Stimulated activated CD8-positive, alpha-beta memory T cell treated with anti-CD3 and anti-CD28 coated beads, Interleukin-15, amount 100 ng/mL, for 24 hours (primary cell): ENCODE data around the gene DCAF6.

ENCODE experiments used
- DNase-seq: peaks from one replicate; pipeline ENCODE4 v3.0.0-alpha.2; 2020; ENCODE audit warnings: low read depth

Gene DCAF6

DNA sequence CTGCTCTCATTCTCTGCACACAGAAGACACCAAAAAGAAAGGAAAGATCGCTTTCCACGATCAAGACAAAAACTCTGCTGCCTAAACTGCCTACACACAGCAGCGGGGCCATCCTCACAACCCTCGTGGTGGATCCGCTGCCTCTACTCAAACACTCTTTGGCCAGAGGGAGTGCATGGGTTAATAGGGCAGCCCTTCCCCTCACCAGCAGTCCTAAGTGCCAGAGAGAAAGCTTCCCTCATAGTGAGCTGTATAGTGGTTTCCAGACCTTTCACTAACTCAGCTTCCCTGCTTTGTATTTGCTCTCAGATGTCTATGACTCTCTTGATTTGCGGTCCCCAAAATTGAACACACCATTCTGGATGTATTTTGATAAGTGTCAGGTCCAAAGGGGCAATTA, 169.4 kb downstream of the DCAF6 start:
- DNase-seq, result no peak

DNA sequence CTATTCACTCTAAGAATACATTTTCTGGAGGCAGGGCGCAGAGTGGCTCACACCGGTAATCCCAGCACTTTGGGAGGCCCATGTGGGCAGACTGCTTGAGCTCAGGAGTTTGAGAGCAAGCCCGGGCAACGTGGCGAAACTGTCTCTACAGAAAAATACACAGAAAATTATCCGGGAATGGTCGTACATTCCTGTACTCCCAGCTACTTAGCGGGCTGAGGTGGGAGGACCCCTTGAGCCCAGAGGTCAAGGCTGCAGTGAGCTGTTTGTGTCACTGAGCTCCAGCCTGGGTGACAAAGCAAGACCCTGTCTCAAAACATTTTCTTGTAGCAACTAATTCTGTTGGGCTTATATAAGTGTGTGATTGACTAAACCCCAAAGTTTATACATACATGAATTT, 169.8 kb downstream of the DCAF6 start:
- no peak for DNase-seq

DNA sequence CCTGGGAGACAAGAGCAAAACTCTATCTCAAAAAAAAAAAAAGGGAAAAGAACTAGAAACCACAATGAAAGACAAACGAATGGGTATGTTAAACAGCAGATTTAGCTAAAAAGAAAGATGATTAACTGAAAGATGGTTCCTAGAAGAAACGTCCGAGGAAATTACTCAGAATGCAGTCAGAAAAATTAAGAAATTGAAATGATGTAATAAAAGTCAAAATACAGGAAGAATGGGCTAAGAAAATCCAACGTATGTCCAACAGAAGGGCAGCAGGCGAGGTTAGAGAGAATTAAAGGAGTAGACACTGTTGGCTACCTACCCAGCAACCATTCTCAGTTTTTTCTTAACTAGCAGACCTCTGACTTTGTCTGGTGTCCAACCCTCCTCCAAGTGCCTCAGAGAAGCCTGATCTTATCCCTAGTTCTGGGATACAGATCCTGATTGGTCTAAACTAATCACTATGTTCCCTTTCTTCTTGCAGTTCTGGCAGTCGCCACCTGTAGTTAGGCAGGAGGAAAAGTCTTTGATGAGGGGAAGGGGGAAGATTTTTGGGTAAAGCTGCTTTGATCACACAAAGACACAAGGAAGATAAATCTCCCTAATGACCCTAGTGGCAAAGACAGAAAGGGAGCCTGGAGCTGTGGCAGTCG, 174.5 kb downstream of the DCAF6 start:
- DNase-seq, result no peak

DNA sequence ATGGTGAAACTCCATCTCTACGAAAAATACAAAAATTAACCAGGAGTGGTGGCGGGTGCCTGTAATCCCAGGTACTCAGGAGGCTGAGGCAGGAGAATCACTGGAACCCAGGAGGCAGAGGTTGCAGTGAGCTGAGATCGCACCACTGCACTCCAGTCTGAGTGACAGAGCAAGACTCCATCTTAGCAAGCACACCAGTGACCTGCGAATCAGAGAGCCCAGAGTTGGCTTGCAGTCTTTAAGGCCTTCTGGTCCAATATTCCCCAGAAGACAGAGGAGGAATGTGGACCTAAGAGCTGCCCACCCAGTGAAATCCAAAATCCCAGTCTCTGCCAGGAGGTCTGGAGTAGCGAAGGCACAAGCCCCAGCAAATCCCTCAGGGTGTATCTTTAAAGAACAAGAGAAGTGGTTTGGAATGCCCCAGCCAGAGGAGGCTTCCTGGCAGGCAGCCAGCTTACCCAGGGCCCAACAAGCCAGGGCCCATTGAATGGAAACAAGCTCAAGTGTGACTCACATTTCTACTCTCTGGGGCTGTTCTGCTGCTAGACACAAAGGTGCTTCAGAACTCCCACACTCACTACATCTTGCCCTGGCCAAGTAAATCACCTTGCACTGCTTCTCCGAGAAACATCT, 176.3 kb downstream of the DCAF6 start:
- DNase-seq, result no peak

DNA sequence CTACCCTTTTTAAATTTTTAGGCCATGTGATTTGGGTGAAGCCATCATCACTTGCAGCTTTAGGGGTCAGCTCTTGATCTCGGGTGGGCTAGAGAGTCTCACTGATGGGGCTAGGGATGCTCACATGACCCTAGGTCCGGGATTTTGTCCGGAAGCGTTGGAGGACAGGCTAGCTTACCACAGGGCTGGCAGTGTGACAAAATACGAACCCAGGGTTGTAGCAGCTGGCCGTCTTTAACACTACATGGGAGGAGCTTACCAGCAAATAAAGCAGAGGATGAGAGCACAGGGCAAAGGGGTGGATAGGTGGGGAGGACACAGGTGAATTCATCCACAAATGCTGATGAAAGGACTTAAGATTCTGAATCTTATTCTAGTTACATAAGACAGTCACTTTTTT, 178.4 kb downstream of the DCAF6 start:
- no peak for DNase-seq

DNA sequence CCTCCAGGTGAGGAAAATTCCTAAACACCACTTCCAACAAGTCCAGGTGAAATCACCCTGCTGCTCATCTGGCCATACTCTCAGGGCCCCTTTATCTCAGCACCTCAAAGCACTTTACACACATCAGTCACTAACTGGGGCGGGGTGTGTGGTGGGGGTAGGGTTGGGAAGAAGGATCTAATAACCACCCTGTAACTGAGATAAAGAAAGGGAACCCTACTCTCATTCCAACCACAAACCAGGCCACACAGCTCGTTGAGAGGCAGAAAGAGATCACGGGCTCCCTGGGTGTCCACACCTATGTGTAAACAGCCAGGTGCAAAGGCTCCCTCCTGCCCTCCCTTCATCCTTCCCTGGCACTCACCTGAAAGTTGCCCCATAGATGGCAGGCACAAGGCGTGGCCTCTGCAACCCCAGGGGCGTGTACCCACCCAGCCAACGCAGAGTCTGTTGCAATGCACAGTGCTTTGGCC, 179.9 kb downstream of the DCAF6 start:
- no peak for DNase-seq

DNA sequence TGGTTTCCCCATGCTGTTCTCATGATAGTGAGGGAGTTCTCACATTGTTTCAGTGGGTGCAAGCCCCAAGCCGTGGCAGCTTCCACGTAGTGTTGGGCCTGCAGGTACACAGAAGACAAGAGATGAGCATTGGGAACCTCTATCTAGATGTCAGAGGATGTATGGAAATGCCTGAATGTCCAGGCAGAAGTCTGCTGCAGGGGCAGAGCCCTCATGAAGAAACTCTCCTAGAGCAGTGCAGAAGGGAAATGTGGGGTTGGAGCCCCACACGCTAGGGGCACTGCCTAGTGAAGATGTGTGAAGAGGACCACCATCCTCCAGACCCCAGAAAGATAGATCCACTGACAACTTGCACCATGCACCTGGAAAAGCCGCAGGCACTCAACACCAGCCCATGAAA, 183.3 kb downstream of the DCAF6 start:
- no peak for DNase-seq

DNA sequence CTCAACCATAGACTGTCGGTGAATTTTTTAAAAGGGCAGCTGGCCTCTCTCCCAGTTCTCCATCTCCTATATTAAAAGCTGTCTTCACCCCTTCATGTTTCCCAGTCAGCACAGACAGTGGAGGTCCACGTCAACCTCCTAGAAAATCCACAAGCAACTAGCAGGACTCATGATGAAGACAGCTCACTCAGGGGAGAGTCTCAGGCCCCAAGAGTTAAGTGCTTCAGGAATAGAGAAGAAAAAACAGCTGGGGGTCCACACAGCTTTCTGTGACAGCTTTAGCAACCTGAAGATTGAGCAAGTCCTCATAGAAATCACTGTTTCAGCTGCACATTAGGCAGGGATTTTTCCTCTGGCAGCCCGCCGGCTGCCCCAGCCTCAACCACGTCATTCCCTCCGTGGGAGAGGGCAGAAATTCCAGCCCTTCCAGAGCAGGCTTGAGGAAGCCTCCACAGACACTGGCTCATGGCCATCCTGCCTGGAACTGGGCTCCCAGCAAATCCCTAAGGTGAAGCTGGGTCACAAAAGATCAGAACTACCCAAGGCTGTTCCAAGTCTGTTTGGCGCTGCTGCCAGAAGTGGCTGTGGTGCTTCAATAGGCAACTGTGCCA, 185.0 kb downstream of the DCAF6 start:
- DNase-seq, result no peak

DNA sequence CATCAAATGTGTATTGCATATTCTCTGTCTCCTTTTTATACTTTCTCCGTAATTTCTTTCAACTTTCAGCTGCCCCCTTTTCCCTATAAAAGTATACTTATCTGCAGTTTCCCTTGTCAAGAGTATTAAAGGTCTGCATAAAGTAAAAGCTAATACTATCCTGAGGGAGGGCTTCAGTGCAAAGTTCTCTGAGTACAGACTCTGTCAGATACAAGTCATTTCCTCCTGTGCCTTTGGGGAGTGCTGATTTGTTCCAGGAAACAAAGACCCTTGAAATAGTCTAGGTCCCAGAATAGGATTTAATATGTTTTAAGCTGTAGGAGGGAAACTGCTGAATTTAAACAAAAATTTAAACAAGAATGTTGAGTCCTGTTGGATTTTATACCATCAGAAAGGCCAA, 188.6 kb downstream of the DCAF6 start:
- DNase-seq, result no peak
